Kidney (tissue), 14 donors: Measurements from ENCODE around the gene PSMB4. TPM values are rescaled to one million over a fixed set of nuclear protein-coding genes. Genes with fewer than 3 reads are reported as not detected.

Source experiments
- DNase-seq, 5 donors: peaks; one replicate each; pipeline ENCODE4 v3.0.0-alpha.2; 2013 to 2020
- FAIRE-seq: peaks from 2 replicates; lab custom pipeline; 2012; peaks lifted over from hg19 to GRCh38; lab: Jason Lieb, UNC
- H3K27ac ChIP-seq, 2 donors: one replicate each; pipeline ENCODE4 v1.7.0; 2013; ENCODE audit warnings: low read depth in 2 of 2, low read length in 2 of 2, inconsistent platforms in 1 of 2
- H3K27me3 ChIP-seq: one replicate; pipeline ENCODE4 v1.7.1; 2013; ENCODE audit warnings: low read length, inconsistent platforms; ENCODE audit not compliant: control insufficient read depth, insufficient read depth
- H3K36me3 ChIP-seq, 3 donors: one replicate each; pipeline versions ENCODE4 v1.7.0 to v1.7.1; 2013; ENCODE audit warnings: low read length in 3 of 3, control low read depth in 1 of 3, inconsistent platforms in 1 of 3; ENCODE audit not compliant: insufficient read depth in 3 of 3, control insufficient read depth in 2 of 3
- H3K4me1 ChIP-seq, 3 donors: one replicate each; pipeline versions ENCODE4 v1.7.0 to v1.7.1; 2013; ENCODE audit warnings: low read length in 3 of 3, inconsistent platforms in 1 of 3, low read depth in 1 of 3; ENCODE audit not compliant: control insufficient read depth in 2 of 3, insufficient read depth in 2 of 3
- H3K4me3 ChIP-seq, 3 donors: one replicate each; pipeline versions ENCODE4 v1.7.0 to v1.8.1; 2013; ENCODE audit warnings: low read length in 3 of 3, control low read depth in 1 of 3, inconsistent platforms in 1 of 3
- H3K9ac ChIP-seq, 3 donors: one replicate each; pipeline versions ENCODE4 v1.7.0 to v1.7.1; 2013; ENCODE audit warnings: low read length in 3 of 3, control low read depth in 1 of 3, inconsistent platforms in 1 of 3
- H3K9me3 ChIP-seq, 3 donors: one replicate each; pipeline versions ENCODE4 v1.7.0 to v1.7.1; 2013; ENCODE audit warnings: low read length in 3 of 3, control low read depth in 1 of 3, inconsistent platforms in 1 of 3; ENCODE audit not compliant: control insufficient read depth in 2 of 3, insufficient read depth in 1 of 3
- CTCF ChIP-seq: IDR thresholded peaks from 3 replicates; pipeline ENCODE4 v1.5.1; 2012; ENCODE audit warnings: mild to moderate bottlenecking, moderate library complexity, borderline replicate concordance; ENCODE audit not compliant: insufficient read depth; ENCODE audit errors: extremely low read depth
- intact Hi-C: fragments of 100-400 bp; cut with DNase I; formaldehyde crosslinking; loops from one replicate; pipeline ENCODE4 v1.11.1; 2022
- polyA plus RNA-seq: library from polyadenylated mRNA; stranded (reverse); fragments of 350-450 nt; fragmentation: Illumina TruSeq; extraction: RNeasy Lipid Tissue Mini Kit (QIAGEN cat#74804); gene quantifications from one replicate; pipeline ENCODE4 v1.2.3, GENCODE V29; 2014; ENCODE audit warnings: low read depth, low replicate concordance; ENCODE audit not compliant: insufficient read depth
- total RNA-seq: library from RNA; stranded (reverse); fragmentation: NEBNext Ultra II Directional; extraction: Animal tissue kit (Norgen Biotek cat#: 25700); gene quantifications from one replicate; pipeline ENCODE4 v1.2.1, GENCODE V29; 2021
- donor health status: control.
- donor health status: control.
- donor health status: control.
- donor health status: control.
- donor health status: control.
- donor health status: DM: yes; HTN: yes; CAD: no.
- donor health status: Normal renal cell carcinoma (clear cell type).

PSMB4 gene
- total and polyA plus RNA-seq, 2 donors from 2014 or later: 212 to 436 TPM

GRCh38 chr1:151368393-151369301 is 30.7 kb upstream of the PSMB4 start:
- H3K27me3 ChIP-seq: no peaks in the 10 kb centered on the region
- H3K4me3 ChIP-seq: peak overlapping the region in 1 of 3 donors; percentile 9
- peak overlapping the region in 2 of 3 donors; percentile 17 to 21 for H3K9ac ChIP-seq
- peak overlapping the region; percentile 68 to 84 for H3K27ac ChIP-seq
- H3K36me3 ChIP-seq: peaks cover 0 to 29% (median 13%) of the 10 kb centered on the region in 3 donors
- DNase-seq (peak in 1 of 5 donors; percentile 74), FAIRE-seq (no peak)
- peaks cover 0 to 48% (median 45%) of the 10 kb centered on the region in 3 donors for H3K4me1 ChIP-seq
- intact Hi-C loops: no loop called here
- no peak for TF ChIP-seq CTCF
- H3K9me3 ChIP-seq: no peaks in the 10 kb centered on the region

DNA sequence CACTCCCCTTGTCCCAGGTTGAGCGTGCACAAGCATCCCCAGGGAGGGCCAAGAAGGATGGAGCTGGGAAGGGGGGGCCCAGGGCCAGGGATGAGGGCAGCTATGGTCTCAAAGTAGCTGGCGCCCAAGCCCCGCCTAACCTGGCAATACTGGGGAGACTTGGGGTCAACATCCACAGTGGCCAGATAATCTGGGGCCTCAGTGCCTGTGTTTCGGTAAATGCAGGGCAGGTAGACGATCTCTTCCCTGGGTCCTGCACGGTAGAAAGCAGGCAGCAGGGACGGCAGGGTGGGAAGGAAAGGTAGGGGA is 30.1 kb upstream of the PSMB4 start:
- Histone ChIP-seq H3K27me3 (no peaks in the 10 kb centered on the region), H3K4me3 (no peak overlapping the region), H3K4me1 (peaks cover 0 to 48% (median 45%) of the 10 kb centered on the region in 3 donors), H3K9me3 (no peaks in the 10 kb centered on the region), H3K9ac (no peak overlapping the region), H3K36me3 (peaks cover 0 to 25% (median 11%) of the 10 kb centered on the region in 3 donors), H3K27ac (peak overlapping the region in 1 of 2 donors; percentile 68)
- intact Hi-C loops: no loop called here
- FAIRE-seq (no peak), DNase-seq (no peak)
- TF ChIP-seq CTCF: no peak

DNA sequence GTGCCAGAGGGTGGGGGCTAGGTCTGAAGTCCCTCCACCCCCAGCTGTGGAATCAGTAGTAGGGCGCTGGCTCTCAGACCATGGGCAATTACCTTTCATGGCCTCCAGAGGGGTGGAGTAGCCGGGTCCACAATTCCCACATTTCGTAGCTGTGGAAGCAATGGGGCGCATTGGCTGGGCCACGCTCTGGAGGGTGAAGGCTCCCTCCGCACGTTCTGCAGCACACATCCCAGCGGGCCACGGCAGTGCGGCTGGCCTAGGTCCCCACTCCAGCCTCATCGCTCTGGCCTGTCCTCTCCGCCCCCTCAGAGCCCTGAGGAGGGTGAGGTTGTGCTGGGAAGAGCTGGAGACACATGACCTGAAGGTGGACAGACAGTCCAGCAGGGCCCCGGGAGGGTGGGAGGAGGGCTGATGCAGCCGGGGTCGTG is 29.7 kb upstream of the PSMB4 start:
- H3K27me3 ChIP-seq: no peaks in the 10 kb centered on the region
- H3K4me3 ChIP-seq: no peak overlapping the region
- FAIRE-seq (no peak), DNase-seq (peak in 1 of 5 donors; percentile 75)
- H3K27ac ChIP-seq: no peak overlapping the region
- no peaks in the 10 kb centered on the region for H3K9me3 ChIP-seq
- TF ChIP-seq CTCF: no peak
- peaks cover 0 to 21% (median 7%) of the 10 kb centered on the region in 3 donors for H3K36me3 ChIP-seq
- intact Hi-C loops: no loop called here
- H3K4me1 ChIP-seq: peaks cover 0 to 48% (median 45%) of the 10 kb centered on the region in 3 donors
- no peak overlapping the region for H3K9ac ChIP-seq
